ENCODE measurements around the gene NOP53. TPM values are rescaled to one million over a fixed set of nuclear protein-coding genes. Genes with fewer than 3 reads are reported as not detected.

Gene NOP53
- total and polyA plus RNA-seq, 2 of the 13 experiments (the other 11 are each of a cell fraction or from before 2014, with no cell fraction given) = 53.9 to 141 TPM

GRCh38 chr19:47700934-47701716, 44.2 kb upstream of the NOP53 start:
- no peaks in the 10 kb centered on the region for H3K27me3 ChIP-seq (ENCODE audit: control insufficient read depth in 1 of 2, insufficient read depth in 2 of 2, low read length in 2 of 2)
- no peak overlapping the region for H2AFZ ChIP-seq (ENCODE audit: low read length)
- peaks cover 4% of the 10 kb centered on the region; the same call in 1 of the 2 replicates for H3K4me1 ChIP-seq (ENCODE audit: insufficient read depth, low read length)
- no peak overlapping the region for H3K4me3 ChIP-seq (replicated peaks in 1 of 3; ENCODE audit: insufficient read depth in 1 of 3, low read depth in 2 of 3, low read length in 3 of 3)
- no peaks in the 10 kb centered on the region for H3K9me3 ChIP-seq (ENCODE audit: low read length)
- in situ Hi-C loops (cut with HindIII; ENCODE audit: extremely low pct_ligation_motif_present, low pct_unique_long_range_greater_than_20kb) = loop anchor here (5.0 kb wide), 1 partner anchor 41 kb away; no protein-coding TSS in a partner anchor
- WGBS (ENCODE audit: low lambda C conversion rate) = 95% methylated on average over 40 of the region's 43 CpGs
- ATAC-seq (no peak), FAIRE-seq (no peak), DNase-seq (ENCODE audit: low spot score) (no peak)
- no TSS peak for BruUV-seq (replicated peaks)
- CTCF ChIA-PET (ENCODE audit: low intra/inter-chr PET ratio, low total read pairs) = interaction anchor here (2.1 kb wide), 1 partner anchor 43 kb away, joined by 11 read pairs; no protein-coding TSS in a partner anchor
- intact Hi-C loops (cut with micrococcal nuclease; ENCODE audit: unreplicated experiment) = no loop called here
- no peaks in the 10 kb centered on the region for H4K20me1 ChIP-seq (ENCODE audit: insufficient read depth, low read length)
- H3K27ac ChIP-seq (ENCODE audit: extremely low read length, insufficient read depth, low read length) = no peak overlapping the region
- POLR2A ChIA-PET = no interaction called here
- TF ChIP-seq ELK4 (CRISPR knock-in tag; IDR thresholded peaks at IDR 0.05; ENCODE audit: borderline replicate concordance) (no peak), ZNF451 (CRISPR knock-in tag; IDR thresholded peaks at IDR 0.05) (no peak), E2F1 (CRISPR knock-in tag; IDR thresholded peaks at IDR 0.05) (no peak), ZNF343 (CRISPR knock-in tag; IDR thresholded peaks at IDR 0.05) (no peak), STAG1 (CRISPR knock-in tag; IDR thresholded peaks at IDR 0.05) (no peak), RAD21 (CRISPR knock-in tag; IDR thresholded peaks at IDR 0.05) (no peak), ZNF329 (CRISPR knock-in tag; IDR thresholded peaks at IDR 0.05; ENCODE audit: low read depth) (no peak), ZFAT (CRISPR knock-in tag; conservative IDR thresholded peaks at IDR 0.05) (no peak), RBFOX2 (IDR thresholded peaks at IDR 0.05; ENCODE audit: low read depth, low read length) (no peak), ZFP62 (CRISPR knock-in tag; IDR thresholded peaks at IDR 0.05) (no peak), PREB (CRISPR knock-in tag; IDR thresholded peaks at IDR 0.05) (no peak), U2AF2 (IDR thresholded peaks at IDR 0.05; ENCODE audit: low read depth, low read length) (no peak), NFYC (CRISPR knock-in tag; IDR thresholded peaks at IDR 0.05) (no peak), PLRG1 (conservative IDR thresholded peaks at IDR 0.05) (no peak), TFDP1 (CRISPR knock-in tag; IDR thresholded peaks at IDR 0.05; ENCODE audit: borderline replicate concordance) (no peak), ARNTL (CRISPR knock-in tag; IDR thresholded peaks at IDR 0.05) (no peak), ZNF234 (CRISPR knock-in tag; conservative IDR thresholded peaks at IDR 0.05) (no peak), ZFP36L1 (CRISPR knock-in tag; IDR thresholded peaks at IDR 0.05) (no peak), ZNF33B (CRISPR knock-in tag; IDR thresholded peaks at IDR 0.05) (no peak)
- peaks cover 1 to 5% of the 10 kb centered on the region in 2 experiments; a peak in 2 of 5 replicates for H3K36me3 ChIP-seq (replicated peaks in 1 of 2; ENCODE audit: control insufficient read depth in 1 of 2, insufficient read depth in 2 of 2, low read length in 2 of 2)
- H3K4me2 ChIP-seq (ENCODE audit: low read depth, low read length) = no peak overlapping the region
- H3K79me2 ChIP-seq (ENCODE audit: insufficient read depth, low read length) = no peaks in the 10 kb centered on the region
- H3K9ac ChIP-seq (ENCODE audit: insufficient read depth, low read depth, low read length) = no peak overlapping the region
